ENCODE results near the gene MZF1.

Gene MZF1

GRCh38 chr19:58573658-58574164 lies 576 bp upstream of the MZF1 start:
- TF ChIP-seq CTCF (IDR thresholded peaks at IDR 0.05; ENCODE audit: low read depth, low read length, missing control alignments) = no peak
- DNase-seq (ENCODE audit: low read depth) = no peak
- in situ Hi-C loops (cut with HindIII; ENCODE audit: low sequenced_read_pairs) = no loop called here
- peak overlapping the region; percentile 64 for H3K4me3 ChIP-seq (ENCODE audit: low read depth, low read length)

GRCh38 chr19:58572026-58572817 lies 913 bp downstream of the MZF1 start:
- in situ Hi-C loops (cut with HindIII; ENCODE audit: low sequenced_read_pairs) = no loop called here
- TF ChIP-seq CTCF (IDR thresholded peaks at IDR 0.05; ENCODE audit: low read depth, low read length, missing control alignments) = no peak
- H3K4me3 ChIP-seq (ENCODE audit: low read depth, low read length) = peak overlapping the region; percentile 64
- no peak for DNase-seq (ENCODE audit: low read depth)

- DNase-seq (ENCODE audit: low read depth) = no peak
- no peak for TF ChIP-seq CTCF (IDR thresholded peaks at IDR 0.05; ENCODE audit: low read depth, low read length, missing control alignments)
- in situ Hi-C loops (cut with HindIII; ENCODE audit: low sequenced_read_pairs) = no loop called here
- no peak overlapping the region for H3K4me3 ChIP-seq (ENCODE audit: low read depth, low read length)
Observed at GRCh38 chr19:58571575-58571947, 1.6 kb downstream of the MZF1 start.

GRCh38 chr19:58570770-58571574 lies 2.2 kb downstream of the MZF1 start:
- no peak for TF ChIP-seq CTCF (IDR thresholded peaks at IDR 0.05; ENCODE audit: low read depth, low read length, missing control alignments)
- in situ Hi-C loops (cut with HindIII; ENCODE audit: low sequenced_read_pairs) = no loop called here
- no peak for DNase-seq (ENCODE audit: low read depth)
- no peak overlapping the region for H3K4me3 ChIP-seq (ENCODE audit: low read depth, low read length)

- in situ Hi-C loops (cut with HindIII; ENCODE audit: low sequenced_read_pairs) = no loop called here
- H3K4me3 ChIP-seq (ENCODE audit: low read depth, low read length) = no peak overlapping the region
- TF ChIP-seq CTCF (IDR thresholded peaks at IDR 0.05; ENCODE audit: low read depth, low read length, missing control alignments) = no peak
- no peak for DNase-seq (ENCODE audit: low read depth)
Observed at GRCh38 chr19:58569943-58570670, 3.0 kb downstream of the MZF1 start.
